ENCODE measurements around the gene LRRK1.

The LRRK1 gene

GRCh38 chr15:101038327-101039003 is 119.3 kb downstream of the LRRK1 start:
- TF ChIP-seq, protein P1, sequence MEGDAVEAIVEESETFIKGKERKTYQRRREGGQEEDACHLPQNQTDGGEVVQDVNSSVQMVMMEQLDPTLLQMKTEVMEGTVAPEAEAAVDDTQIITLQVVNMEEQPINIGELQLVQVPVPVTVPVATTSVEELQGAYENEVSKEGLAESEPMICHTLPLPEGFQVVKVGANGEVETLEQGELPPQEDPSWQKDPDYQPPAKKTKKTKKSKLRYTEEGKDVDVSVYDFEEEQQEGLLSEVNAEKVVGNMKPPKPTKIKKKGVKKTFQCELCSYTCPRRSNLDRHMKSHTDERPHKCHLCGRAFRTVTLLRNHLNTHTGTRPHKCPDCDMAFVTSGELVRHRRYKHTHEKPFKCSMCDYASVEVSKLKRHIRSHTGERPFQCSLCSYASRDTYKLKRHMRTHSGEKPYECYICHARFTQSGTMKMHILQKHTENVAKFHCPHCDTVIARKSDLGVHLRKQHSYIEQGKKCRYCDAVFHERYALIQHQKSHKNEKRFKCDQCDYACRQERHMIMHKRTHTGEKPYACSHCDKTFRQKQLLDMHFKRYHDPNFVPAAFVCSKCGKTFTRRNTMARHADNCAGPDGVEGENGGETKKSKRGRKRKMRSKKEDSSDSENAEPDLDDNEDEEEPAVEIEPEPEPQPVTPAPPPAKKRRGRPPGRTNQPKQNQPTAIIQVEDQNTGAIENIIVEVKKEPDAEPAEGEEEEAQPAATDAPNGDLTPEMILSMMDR (IDR thresholded peaks at IDR 0.05; ENCODE audit: borderline replicate concordance, control extremely low read depth, extremely low read depth, insufficient read depth, missing control alignments) = no peak
- in situ Hi-C loops (cut with MboI; ENCODE audit: low sequenced_read_pairs, unreplicated experiment) = no loop called here
- no peak for DNase-seq (ENCODE audit: low spot score)

GRCh38 chr15:101039461-101039860 is 120.3 kb downstream of the LRRK1 start:
- DNase-seq (ENCODE audit: low spot score) = no peak
- in situ Hi-C loops (cut with MboI; ENCODE audit: low sequenced_read_pairs, unreplicated experiment) = no loop called here
- TF ChIP-seq, protein P1 (IDR thresholded peaks at IDR 0.05; ENCODE audit: borderline replicate concordance, control extremely low read depth, extremely low read depth, insufficient read depth, missing control alignments) = no peak

- no peak for DNase-seq (ENCODE audit: low spot score)
- TF ChIP-seq, protein P1 (IDR thresholded peaks at IDR 0.05; ENCODE audit: borderline replicate concordance, control extremely low read depth, extremely low read depth, insufficient read depth, missing control alignments) = no peak
- in situ Hi-C loops (cut with MboI; ENCODE audit: low sequenced_read_pairs, unreplicated experiment) = no loop called here
These were observed 123.2 kb downstream of the LRRK1 start for GRCh38 chr15:101042320-101042719.

DNA sequence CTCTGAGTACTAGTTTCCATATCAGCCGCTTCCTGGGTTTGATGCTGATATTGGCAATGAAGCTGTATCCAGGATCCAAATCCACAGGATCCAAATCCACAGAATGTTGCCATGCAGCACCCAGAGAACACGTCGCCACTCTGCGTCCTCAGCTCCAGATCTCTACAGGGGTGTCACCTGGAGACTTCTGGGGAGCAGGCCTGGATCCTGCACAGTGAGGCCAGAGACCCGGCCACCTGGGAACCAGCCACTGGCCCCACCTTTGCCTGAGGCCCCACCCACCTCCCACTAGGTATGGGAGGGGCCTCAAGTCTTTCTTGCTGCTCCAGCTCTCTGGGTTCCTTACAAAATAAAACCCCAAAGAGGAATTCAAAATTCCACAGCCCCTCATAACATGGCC is 123.9 kb downstream of the LRRK1 start:
- no peak for DNase-seq (ENCODE audit: low spot score)
- in situ Hi-C loops (cut with MboI; ENCODE audit: low sequenced_read_pairs, unreplicated experiment) = no loop called here

GRCh38 chr15:101043911-101044624 is 124.9 kb downstream of the LRRK1 start:
- no peak for DNase-seq (ENCODE audit: low spot score)

More for the DNA sequence above, 123.9 kb downstream of the LRRK1 start:
- TF ChIP-seq, protein P1 (IDR thresholded peaks at IDR 0.05; ENCODE audit: borderline replicate concordance, control extremely low read depth, extremely low read depth, insufficient read depth, missing control alignments) = no peak

GRCh38 chr15:101044625-101045235 is 125.6 kb downstream of the LRRK1 start:
- in situ Hi-C loops (cut with MboI; ENCODE audit: low sequenced_read_pairs, unreplicated experiment) = no loop called here

More at GRCh38 chr15:101043911-101044624, 124.9 kb downstream of the LRRK1 start:
- TF ChIP-seq, protein P1 (IDR thresholded peaks at IDR 0.05; ENCODE audit: borderline replicate concordance, control extremely low read depth, extremely low read depth, insufficient read depth, missing control alignments) = no peak
- in situ Hi-C loops (cut with MboI; ENCODE audit: low sequenced_read_pairs, unreplicated experiment) = no loop called here

More at GRCh38 chr15:101044625-101045235, 125.6 kb downstream of the LRRK1 start:
- TF ChIP-seq, protein P1 (IDR thresholded peaks at IDR 0.05; ENCODE audit: borderline replicate concordance, control extremely low read depth, extremely low read depth, insufficient read depth, missing control alignments) = no peak
- DNase-seq (ENCODE audit: low spot score) = no peak

Measured in GM13976 (cell line).